Naive thymus-derived CD4-positive, alpha-beta T cell (primary cell): Measurements from ENCODE around the gene EVX2. TPM values are rescaled to one million over a fixed set of nuclear protein-coding genes. Genes with fewer than 3 reads are reported as not detected.

Source experiments
- ATAC-seq: fragments of 150-1000 bp; cut with Tn5 transposase; 2 replicates; pipeline ENCODE4 v1.10.0; 2021; ENCODE audit warnings: mild to moderate bottlenecking, moderate library complexity
- CTCF ChIA-PET: fragments of 350-600 bp; sonication (Branson Sonifier 250); formaldehyde crosslinking; loops from one replicate; lab custom pipeline; 2021; ENCODE audit warnings: antibody characterized with exemption; lab: Charles Lee
- POLR2A ChIA-PET: fragments of 350-600 bp; sonication (Branson Sonifier 250); formaldehyde crosslinking; loops from one replicate; lab custom pipeline; 2021; ENCODE audit warnings: antibody characterized with exemption, inconsistent platforms; lab: Charles Lee
- DNase-seq, 9 donors: peaks; one replicate each; pipeline versions ENCODE4 v3.0.0 to v3.0.0-alpha.2; 2020 to 2022; ENCODE audit warnings: mixed read lengths in 1 of 9
- H3K27ac ChIP-seq: one replicate; pipeline ENCODE4 v1.7.0; 2013; ENCODE audit warnings: mild to moderate bottlenecking, low read depth, low read length, moderate library complexity
- H3K27me3 ChIP-seq, 2 donors: one replicate each; pipeline ENCODE4 v1.7.0; 2013; ENCODE audit warnings: low read length in 2 of 2, mild to moderate bottlenecking in 2 of 2, moderate library complexity in 2 of 2; ENCODE audit not compliant: control insufficient read depth in 2 of 2, insufficient read depth in 2 of 2
- H3K36me3 ChIP-seq, 3 experiments: 1 replicate in 2 of 3; 2 replicates in 1 of 3; pipeline ENCODE4 v1.7.0; 2013; ENCODE audit warnings: low read length in 3 of 3, mild to moderate bottlenecking in 3 of 3, moderate library complexity in 1 of 3; ENCODE audit not compliant: insufficient read depth in 3 of 3, control insufficient read depth in 2 of 3
- H3K4me1 ChIP-seq, 2 donors: one replicate each; pipeline ENCODE4 v1.7.0; 2013; ENCODE audit warnings: low read length in 2 of 2, mild to moderate bottlenecking in 2 of 2, moderate library complexity in 1 of 2; ENCODE audit not compliant: control insufficient read depth in 2 of 2, insufficient read depth in 2 of 2
- H3K4me3 ChIP-seq: 2 replicates; pipeline ENCODE4 v1.7.0; 2013; ENCODE audit warnings: mild to moderate bottlenecking, low read length
- H3K9me3 ChIP-seq, 3 experiments: 1 replicate in 2 of 3; 2 replicates in 1 of 3; pipeline ENCODE4 v1.7.0; 2013; ENCODE audit warnings: low read length in 3 of 3; ENCODE audit not compliant: control insufficient read depth in 2 of 3
- H3K27ac Mint-ChIP-seq, 9 donors: one replicate each; pipeline ENCODE4 v1.8.0; 2020 to 2022; ENCODE audit warnings: mixed read lengths in 9 of 9, mild to moderate bottlenecking in 8 of 9, moderate library complexity in 5 of 9, inconsistent platforms in 2 of 9
- H3K27me3 Mint-ChIP-seq, 5 donors: one replicate each; pipeline ENCODE4 v1.8.0; 2021 to 2022; ENCODE audit warnings: mixed read lengths in 5 of 5, mild to moderate bottlenecking in 1 of 5
- H3K36me3 Mint-ChIP-seq, 5 donors: one replicate each; pipeline ENCODE4 v1.8.0; 2020 to 2022; ENCODE audit warnings: mixed read lengths in 5 of 5, mild to moderate bottlenecking in 3 of 5, inconsistent platforms in 1 of 5
- H3K4me1 Mint-ChIP-seq, 7 donors: one replicate each; pipeline ENCODE4 v1.8.0; 2020 to 2022; ENCODE audit warnings: mixed read lengths in 7 of 7, mild to moderate bottlenecking in 3 of 7, inconsistent platforms in 1 of 7
- H3K4me3 Mint-ChIP-seq, 10 donors: one replicate each; pipeline ENCODE4 v1.8.0; 2020 to 2022; ENCODE audit warnings: mild to moderate bottlenecking in 10 of 10, mixed read lengths in 10 of 10, moderate library complexity in 6 of 10, inconsistent platforms in 2 of 10
- H3K9me3 Mint-ChIP-seq, 11 donors: one replicate each; pipeline ENCODE4 v1.8.0; 2020 to 2022; ENCODE audit warnings: mixed read lengths in 11 of 11, mild to moderate bottlenecking in 4 of 11, inconsistent platforms in 1 of 11, moderate library complexity in 1 of 11
- intact Hi-C, 2 donors: fragments of 100-400 bp; cut with micrococcal nuclease; formaldehyde crosslinking; loops; one replicate each; pipeline ENCODE4 v1.15.1; 2023
- polyA plus RNA-seq, 2 donors: library from polyadenylated mRNA; unstranded; fragments of 300-500 nt; fragmentation: Illumina TruSeq; gene quantifications; one replicate each; pipeline ENCODE4 v1.2.3, GENCODE V29; 2021
- total RNA-seq, 6 experiments: library from RNA in 5 of 6; stranded (reverse) in 5 of 6; gene quantifications; 1 replicate in 5 of 6; 2 replicates in 1 of 6; pipeline ENCODE4 v1.2.3 and lab custom pipeline; 2021 to 2026

EVX2 gene
- total and polyA plus RNA-seq, 7 experiments from 2014 or later: not detected

DNA sequence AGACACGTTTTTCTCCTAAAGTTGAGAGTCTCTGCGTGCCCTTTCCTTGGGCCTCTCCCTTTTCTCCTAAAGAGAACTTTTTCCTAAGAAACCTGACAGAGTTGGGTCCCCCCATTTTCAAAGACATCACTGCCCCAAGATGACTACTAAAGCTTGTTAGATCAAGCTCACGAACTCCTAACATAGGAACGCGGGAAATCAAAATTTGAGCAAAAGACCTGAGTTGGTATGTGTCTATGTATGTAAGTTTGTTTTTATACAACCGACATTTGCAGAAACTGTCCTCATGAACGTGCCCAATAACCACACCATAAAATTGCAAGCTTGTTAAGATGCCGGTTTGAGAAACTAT lies 10.1 kb upstream of the EVX2 start:
- peaks cover 0 to 4% (median 0%) of the 10 kb centered on the region in 3 experiments for H3K9me3 ChIP-seq
- peak overlapping the region in 6 of 9 donors; percentile 15 to 69 (median 52) for H3K27ac Mint-ChIP-seq
- H3K4me3 Mint-ChIP-seq: peak overlapping the region; percentile 17 to 60 (median 32)
- peaks cover 0 to 13% (median 5%) of the 10 kb centered on the region in 5 donors for H3K36me3 Mint-ChIP-seq
- H3K4me3 ChIP-seq: no peak overlapping the region
- peaks cover 52 to 76% of the 10 kb centered on the region in 2 donors for H3K27me3 ChIP-seq
- no peaks in the 10 kb centered on the region for H3K36me3 ChIP-seq
- ChIA-PET CTCF (no interaction called here), POLR2A (interaction anchor here (1.1 kb wide), 1 partner anchor 405 kb away, joined by 3 read pairs; no protein-coding TSS in a partner anchor)
- peaks cover 14 to 18% of the 10 kb centered on the region in 2 donors for H3K4me1 ChIP-seq
- DNase-seq: no peak
- peaks cover 23 to 48% (median 36%) of the 10 kb centered on the region in 7 donors for H3K4me1 Mint-ChIP-seq
- intact Hi-C loops: no loop called here
- peaks cover 0 to 49% (median 21%) of the 10 kb centered on the region in 11 donors for H3K9me3 Mint-ChIP-seq
- H3K27ac ChIP-seq: no peak overlapping the region
- ATAC-seq: no peak
- peaks cover 82 to 91% (median 88%) of the 10 kb centered on the region in 5 donors for H3K27me3 Mint-ChIP-seq

DNA sequence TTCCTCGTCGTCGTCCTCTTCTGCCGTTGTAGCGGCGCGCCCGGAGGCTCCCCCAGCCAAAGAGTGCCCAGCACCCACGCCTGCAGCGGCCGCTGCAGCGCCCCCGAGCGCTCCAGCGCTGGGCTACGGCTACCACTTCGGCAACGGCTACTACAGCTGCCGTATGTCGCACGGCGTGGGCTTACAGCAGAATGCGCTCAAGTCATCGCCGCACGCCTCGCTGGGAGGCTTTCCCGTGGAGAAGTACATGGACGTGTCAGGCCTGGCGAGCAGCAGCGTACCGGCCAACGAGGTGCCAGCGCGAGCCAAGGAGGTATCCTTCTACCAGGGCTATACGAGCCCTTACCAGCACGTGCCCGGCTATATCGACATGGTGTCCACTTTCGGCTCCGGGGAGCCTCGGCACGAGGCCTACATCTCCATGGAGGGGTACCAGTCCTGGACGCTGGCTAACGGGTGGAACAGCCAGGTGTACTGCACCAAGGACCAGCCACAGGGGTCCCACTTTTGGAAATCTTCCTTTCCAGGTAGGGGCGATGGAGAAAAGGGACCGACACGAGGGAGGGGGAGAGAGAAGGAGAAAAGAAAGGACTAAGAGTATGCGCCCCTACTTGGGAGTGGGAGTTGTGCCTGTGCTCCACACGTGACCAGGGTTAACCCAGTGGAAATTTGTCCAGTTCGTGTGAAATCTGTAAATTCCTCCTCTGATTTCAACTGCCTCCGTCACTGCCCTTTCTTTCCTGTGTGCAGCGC lies 9.6 kb upstream of the EVX2 start:
- H3K4me1 Mint-ChIP-seq: peaks cover 23 to 51% (median 37%) of the 10 kb centered on the region in 7 donors
- peak overlapping the region; percentile 17 to 72 (median 36) for H3K4me3 Mint-ChIP-seq
- ChIA-PET POLR2A (no interaction called here), CTCF (no interaction called here)
- DNase-seq (no peak), ATAC-seq (no peak)
- Histone ChIP-seq H3K4me3 (no peak overlapping the region), H3K9me3 (peaks cover 0 to 4% (median 0%) of the 10 kb centered on the region in 3 experiments), H3K27me3 (peaks cover 52 to 80% of the 10 kb centered on the region in 2 donors), H3K27ac (no peak overlapping the region), H3K4me1 (peaks cover 14 to 18% of the 10 kb centered on the region in 2 donors), H3K36me3 (no peaks in the 10 kb centered on the region)
- H3K36me3 Mint-ChIP-seq: peaks cover 0 to 13% (median 5%) of the 10 kb centered on the region in 5 donors
- peak overlapping the region in 5 of 9 donors; percentile 15 to 69 (median 52) for H3K27ac Mint-ChIP-seq
- H3K9me3 Mint-ChIP-seq: peaks cover 0 to 53% (median 23%) of the 10 kb centered on the region in 11 donors
- intact Hi-C loops: no loop called here
- H3K27me3 Mint-ChIP-seq: peaks cover 81 to 92% (median 88%) of the 10 kb centered on the region in 5 donors

GRCh38 chr2:176092270-176093144 lies 8.7 kb upstream of the EVX2 start, which contains the start of gene HOXD13:
HOXD13 (plus strand) TSS chr2:176092721; CDS start chr2:176092891, 170 bp downstream.
- Histone ChIP-seq H3K4me3 (no peak within 1 kb of the TSS), H3K36me3 (no peaks in the 10 kb centered on the region), H3K9me3 (peaks cover 0 to 4% (median 0%) of the 10 kb centered on the region in 3 experiments), H3K4me1 (peaks cover 13 to 18% of the 10 kb centered on the region in 2 donors), H3K27ac (no peak within 1 kb of the TSS), H3K27me3 (peaks cover 48 to 81% of the 10 kb centered on the region in 2 donors)
- ChIA-PET POLR2A (no interaction called here), CTCF (no interaction called here)
- Mint-ChIP-seq H3K4me1 (peaks cover 18 to 48% (median 34%) of the 10 kb centered on the region in 7 donors), H3K4me3 (peak within 1 kb of the TSS; percentile 34 to 72 (median 62)), H3K9me3 (peaks cover 0 to 61% (median 21%) of the 10 kb centered on the region in 11 donors), H3K27me3 (peaks cover 83 to 92% (median 90%) of the 10 kb centered on the region in 5 donors), H3K27ac (peak within 1 kb of the TSS in 7 of 9 donors; percentile 50 to 81 (median 71)), H3K36me3 (peaks cover 0 to 13% (median 5%) of the 10 kb centered on the region in 5 donors)
- no peak for DNase-seq
- no peak for ATAC-seq
- intact Hi-C loops: no loop called here

DNA sequence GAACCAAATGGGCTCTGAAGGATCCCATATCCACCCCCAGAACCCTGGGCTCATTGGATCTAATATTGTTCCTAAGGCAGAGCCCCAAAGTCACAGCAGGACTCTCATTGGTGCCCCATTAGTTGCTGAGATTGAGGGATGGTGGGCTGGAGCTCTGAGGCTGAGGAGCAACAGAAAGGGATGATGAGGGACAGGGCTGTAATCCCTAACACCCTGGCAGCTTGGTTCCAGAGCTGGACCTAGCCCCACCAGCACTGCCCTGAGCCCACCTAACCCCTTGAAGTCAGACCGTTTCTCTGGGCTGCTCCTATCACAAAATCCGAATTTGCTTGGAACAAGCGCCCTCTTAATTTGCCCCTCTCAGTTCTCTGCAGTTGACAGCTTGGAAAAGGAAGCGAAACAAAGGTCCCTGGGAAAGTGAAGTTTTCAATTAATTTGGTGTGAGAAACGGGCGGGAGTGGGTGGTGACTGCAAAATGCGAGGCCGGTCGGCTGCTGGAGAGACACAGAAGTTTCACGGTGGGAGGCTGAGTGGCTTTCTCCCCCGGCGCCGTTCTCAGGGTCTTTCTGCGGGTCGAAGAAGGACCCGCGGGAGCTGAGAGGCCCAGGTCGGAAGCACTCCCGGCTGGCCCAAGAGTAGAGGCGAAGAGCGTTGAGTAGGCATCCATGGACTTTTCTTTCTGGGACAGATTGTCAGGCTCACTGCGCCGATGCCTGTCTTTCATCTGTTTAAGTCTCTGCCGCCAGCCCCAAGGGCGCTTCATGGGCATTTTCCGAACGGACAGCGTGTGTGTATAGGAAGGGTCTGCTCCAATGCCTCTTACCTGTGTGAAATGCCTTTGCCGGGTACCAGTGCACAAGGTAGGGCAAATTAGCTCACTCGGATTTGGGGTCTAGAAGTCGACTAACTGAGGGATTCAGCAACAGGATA lies 7.8 kb upstream of the EVX2 start:
- Histone ChIP-seq H3K27ac (no peak overlapping the region), H3K4me1 (peaks cover 4 to 9% of the 10 kb centered on the region in 2 donors), H3K4me3 (no peak overlapping the region), H3K36me3 (no peaks in the 10 kb centered on the region), H3K9me3 (peaks cover 0 to 4% (median 3%) of the 10 kb centered on the region in 3 experiments), H3K27me3 (peaks cover 45 to 87% of the 10 kb centered on the region in 2 donors)
- no peak for ATAC-seq
- CTCF ChIA-PET: interaction anchor here (0.6 kb wide), 1 partner anchor 221 kb away, joined by 3 read pairs; no protein-coding TSS in a partner anchor
- Mint-ChIP-seq H3K4me3 (peak overlapping the region; percentile 34 to 72 (median 62)), H3K36me3 (peaks cover 0 to 19% (median 5%) of the 10 kb centered on the region in 5 donors), H3K27me3 (peaks cover 83 to 93% (median 90%) of the 10 kb centered on the region in 5 donors), H3K4me1 (peaks cover 9 to 44% (median 25%) of the 10 kb centered on the region in 7 donors), H3K9me3 (peaks cover 2 to 70% (median 21%) of the 10 kb centered on the region in 11 donors), H3K27ac (peak overlapping the region in 7 of 9 donors; percentile 50 to 81 (median 71))
- DNase-seq: no peak
- intact Hi-C loops: no loop called here
- POLR2A ChIA-PET: no interaction called here

- Mint-ChIP-seq H3K27ac (peak overlapping the region in 1 of 9 donors; percentile 77), H3K36me3 (peaks cover 0 to 22% (median 5%) of the 10 kb centered on the region in 5 donors), H3K9me3 (peaks cover 2 to 67% (median 24%) of the 10 kb centered on the region in 11 donors), H3K27me3 (peaks cover 84 to 91% (median 87%) of the 10 kb centered on the region in 5 donors), H3K4me3 (peak overlapping the region in 2 of 10 donors; percentile 59 to 64), H3K4me1 (peaks cover 6 to 40% (median 21%) of the 10 kb centered on the region in 7 donors)
- no peaks in the 10 kb centered on the region for H3K36me3 ChIP-seq
- H3K27ac ChIP-seq: no peak overlapping the region
- intact Hi-C loops: no loop called here
- peaks cover 43 to 86% of the 10 kb centered on the region in 2 donors for H3K27me3 ChIP-seq
- DNase-seq: no peak
- ChIA-PET POLR2A (no interaction called here), CTCF (interaction anchor here (0.6 kb wide), 1 partner anchor 220 kb away, joined by 3 read pairs; no protein-coding TSS in a partner anchor)
- H3K4me1 ChIP-seq: peaks cover 0 to 8% of the 10 kb centered on the region in 2 donors
- H3K9me3 ChIP-seq: peaks cover 0 to 7% (median 5%) of the 10 kb centered on the region in 3 experiments
- ATAC-seq: no peak
- H3K4me3 ChIP-seq: no peak overlapping the region
Measured at GRCh38 chr2:176090862-176091261, 7.1 kb upstream of the EVX2 start.
